HG02763 (cell line): Measurements from ENCODE around the gene OLFML1.
A peak's percentile ranks its signal among the peaks of the same experiment; 100 is the strongest.

Source experiments
- ATAC-seq: cut with Tn5 transposase; IDR thresholded peaks from one replicate; pipeline ENCODE4 v1.9.1; 2021; ENCODE audit warnings: mild to moderate bottlenecking, moderate library complexity; ENCODE audit not compliant: unreplicated experiment

The OLFML1 gene

DNA sequence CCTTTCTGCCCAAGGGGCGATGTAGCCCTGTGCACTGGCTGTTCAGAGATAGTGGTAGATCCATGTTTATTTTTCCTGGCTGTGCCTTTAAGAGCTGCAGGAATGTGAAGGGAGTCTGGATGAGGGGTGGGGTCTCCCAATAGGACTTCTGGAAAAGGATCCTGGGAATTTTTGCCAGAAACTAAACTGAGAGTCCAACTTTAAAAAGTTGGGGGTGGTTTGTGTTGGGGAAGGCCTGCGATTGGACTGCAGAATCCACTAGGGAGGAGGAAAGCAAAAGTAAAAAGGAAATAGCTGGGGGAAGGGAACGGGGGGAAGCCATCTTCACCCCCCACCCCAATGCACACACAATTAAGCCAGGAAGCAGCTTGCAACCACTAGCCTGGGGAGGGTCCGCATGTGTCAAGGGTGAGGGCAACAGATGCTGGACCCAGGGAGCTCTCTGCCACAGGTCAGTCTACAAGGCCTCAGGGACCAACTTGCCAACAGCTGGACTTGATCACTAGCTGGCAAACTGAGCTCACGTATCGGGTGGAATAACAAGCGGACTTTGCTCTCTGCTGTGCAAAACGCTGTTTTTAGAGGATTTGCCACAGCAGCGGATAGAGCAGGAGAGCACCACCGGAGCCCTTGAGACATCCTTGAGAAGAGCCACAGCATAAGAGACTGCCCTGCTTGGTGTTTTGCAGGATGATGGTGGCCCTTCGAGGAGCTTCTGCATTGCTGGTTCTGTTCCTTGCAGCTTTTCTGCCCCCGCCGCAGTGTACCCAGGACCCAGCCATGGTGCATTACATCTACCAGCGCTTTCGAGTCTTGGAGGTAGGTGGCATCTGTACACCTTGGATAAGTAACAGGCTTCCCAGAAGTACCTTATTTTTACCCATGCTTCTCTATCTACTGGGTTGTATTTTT lies at the start of gene OLFML1:
Gene OLFML1 (plus strand): TSS at position 321 of the 912 bp plus-strand sequence. CDS start 370 bp downstream, at position 691.
- no peak for ATAC-seq

DNA sequence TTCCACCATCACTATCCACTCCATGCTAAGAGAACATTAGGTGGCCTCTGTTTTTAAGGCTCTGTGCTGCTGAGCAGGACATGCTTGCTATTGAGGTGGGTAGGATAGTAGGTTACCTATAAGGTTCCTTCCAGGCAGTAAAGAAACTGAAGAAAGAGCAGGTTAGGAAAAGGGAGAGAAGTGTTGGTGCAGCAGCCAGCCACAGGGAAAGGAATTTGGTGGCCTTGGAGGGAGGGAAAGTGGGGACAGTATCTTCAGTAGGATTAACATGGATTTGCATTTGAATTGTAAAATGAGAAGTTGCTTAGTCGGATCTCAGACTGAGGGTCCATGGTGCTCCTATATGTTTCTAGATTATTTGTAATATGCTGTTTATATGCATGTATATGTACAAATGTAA lies 49.2 kb upstream of the OLFML1 start:
- ATAC-seq = no peak

DNA sequence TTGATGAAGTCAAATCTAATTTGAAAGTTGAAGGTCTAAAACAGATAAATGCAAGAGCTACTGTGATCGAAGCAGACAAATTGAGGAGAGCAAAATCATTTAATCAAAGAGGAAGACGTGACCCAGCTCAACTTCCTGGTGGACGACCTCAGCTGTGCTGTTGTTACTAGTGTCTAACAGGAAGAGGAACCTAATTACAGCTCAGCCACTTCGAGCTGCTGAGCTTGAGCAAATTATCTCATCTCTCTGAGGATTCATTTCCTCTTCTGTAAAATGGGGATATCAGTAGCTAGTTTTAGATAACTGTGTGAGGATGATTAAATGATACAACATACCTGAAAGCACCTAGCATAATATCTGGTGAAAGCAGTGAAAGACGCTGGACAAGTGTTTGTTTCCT lies 48.6 kb upstream of the OLFML1 start:
- peak; percentile 80 for ATAC-seq

DNA sequence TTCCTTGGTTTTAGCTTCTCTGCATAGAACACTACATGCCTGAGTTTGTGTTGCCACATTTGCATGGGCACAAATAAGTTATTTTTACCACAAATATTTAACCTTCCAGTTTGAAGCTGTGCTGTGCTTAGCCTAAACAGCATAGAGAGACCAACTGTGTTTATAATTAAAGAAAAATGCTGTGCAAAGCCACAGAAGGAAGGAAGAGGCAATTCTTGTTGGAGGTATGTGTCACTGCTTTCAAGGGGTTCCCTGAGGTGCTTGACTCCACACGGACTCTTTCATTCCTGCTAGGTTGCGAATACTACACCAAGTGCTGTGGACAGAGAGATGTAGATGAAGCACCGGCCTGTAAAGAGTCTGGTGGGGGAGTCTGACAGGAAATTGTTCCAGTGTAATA lies 47.6 kb upstream of the OLFML1 start:
- no peak for ATAC-seq

DNA sequence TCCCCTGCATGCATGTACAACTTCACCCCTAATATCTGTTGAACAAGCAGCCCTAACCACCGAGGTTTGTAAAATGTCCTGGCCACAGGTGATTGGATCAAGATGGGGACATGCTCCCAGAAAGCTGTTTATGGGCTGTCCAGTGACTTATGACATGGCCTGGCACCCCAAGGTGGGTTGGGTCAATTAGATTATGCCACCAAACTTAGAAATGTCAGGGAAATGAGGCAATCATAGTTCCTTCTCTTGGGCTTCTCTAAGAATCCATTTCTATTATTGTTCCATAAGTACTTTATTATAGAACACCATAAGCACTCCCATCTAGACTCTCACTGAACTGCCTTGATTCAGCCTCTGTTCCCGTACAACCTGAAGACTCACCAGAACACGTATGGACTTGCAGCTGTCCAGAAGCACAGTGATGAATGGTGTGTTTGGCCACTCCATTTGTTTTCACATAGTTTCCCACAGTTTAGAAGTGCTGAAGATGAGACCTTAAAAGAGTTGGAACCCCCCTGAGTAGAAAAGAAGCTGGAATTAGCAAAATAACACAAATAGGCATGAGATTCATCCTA lies 45.5 kb upstream of the OLFML1 start:
- no peak for ATAC-seq

DNA sequence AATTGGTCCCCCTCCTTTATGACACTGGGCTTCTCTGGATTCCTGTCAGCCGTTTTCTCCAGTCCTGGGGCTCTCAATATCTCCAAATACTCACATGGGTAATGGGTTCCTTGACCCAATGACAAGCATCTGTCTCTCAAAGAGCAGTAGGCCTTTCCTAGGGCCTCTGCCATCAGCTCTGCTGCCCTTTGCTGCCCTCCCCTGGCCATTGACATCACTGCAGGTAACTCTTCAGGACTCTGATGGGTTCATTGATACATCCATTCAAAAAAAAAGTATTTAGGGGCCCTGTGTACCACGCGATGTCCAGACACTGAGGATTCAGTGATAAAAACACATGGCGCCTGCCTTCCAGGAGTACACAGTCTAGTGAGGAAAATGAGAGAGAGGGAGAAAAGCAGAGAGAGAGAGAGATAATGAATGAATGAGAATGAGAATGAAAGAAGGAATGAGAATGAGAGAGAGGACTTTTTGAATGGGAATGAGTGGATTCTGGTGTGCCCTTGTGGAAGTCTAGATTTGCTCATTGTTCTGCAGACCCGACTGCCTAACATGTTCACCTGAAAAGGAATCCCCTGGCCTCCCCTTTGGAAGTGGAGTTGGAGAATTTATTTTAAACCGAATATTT lies 42.6 kb upstream of the OLFML1 start:
- peak; percentile 77 for ATAC-seq

DNA sequence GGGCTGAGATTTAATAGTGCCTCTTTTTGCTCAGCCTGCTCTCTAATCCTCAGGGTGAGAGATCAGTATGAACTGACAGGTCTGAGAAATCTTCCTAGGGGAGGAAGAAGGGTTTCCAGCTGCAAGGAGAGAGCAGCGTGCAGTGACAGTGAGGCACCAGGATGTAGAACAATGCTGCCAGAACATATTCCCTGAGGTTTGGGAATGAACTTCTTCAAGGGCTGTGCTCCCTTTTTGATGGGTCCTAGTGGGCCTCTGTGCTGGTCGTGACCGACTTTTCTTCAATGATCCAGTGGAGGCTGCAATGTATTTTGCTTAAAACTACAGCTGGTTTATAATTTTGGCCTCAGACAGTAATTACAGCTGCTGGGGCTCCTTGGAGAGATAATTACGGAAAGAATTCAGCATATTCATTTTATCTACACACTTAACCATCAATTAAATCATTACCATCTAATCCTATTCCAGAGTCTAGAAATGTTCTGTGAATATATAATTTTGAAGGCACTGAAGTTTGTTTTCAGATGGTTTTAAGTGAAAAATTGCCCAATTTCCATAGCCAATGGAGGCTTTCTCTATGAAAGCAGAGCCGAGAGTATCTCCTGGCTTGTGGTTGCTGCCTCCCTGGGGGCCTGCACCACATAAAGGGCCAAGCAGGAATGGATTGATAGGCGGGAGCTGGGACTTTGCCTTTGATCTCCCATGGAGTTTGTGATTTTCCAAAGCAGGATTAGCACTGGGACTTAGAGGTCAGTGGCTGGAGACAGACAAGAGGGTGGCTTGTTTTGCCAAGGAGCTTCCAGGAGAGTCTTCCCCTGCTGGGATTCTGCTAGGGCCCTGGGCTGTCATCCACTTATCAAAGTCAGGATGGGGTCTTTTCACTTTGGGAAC lies 41.0 kb upstream of the OLFML1 start:
- ATAC-seq = no peak

DNA sequence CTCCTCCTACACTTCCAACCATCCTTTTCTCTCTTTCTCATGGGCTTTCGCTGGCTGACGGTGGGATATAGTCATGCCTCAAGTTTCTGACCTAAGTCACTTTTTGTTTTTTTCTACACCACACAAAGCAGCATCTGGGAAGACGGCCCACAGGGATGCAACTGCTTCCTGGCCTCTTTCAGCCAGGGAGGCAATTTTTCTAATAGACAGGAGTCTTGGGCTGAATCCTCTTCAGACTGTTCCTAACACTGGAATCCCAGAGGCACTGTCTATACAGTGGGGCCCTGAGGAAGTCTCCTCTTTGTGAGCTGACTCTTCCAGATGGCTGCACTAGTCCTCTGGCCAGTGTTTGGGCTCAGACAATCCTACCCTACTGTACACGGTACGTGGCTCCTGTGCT lies 39.7 kb upstream of the OLFML1 start:
- ATAC-seq = no peak

DNA sequence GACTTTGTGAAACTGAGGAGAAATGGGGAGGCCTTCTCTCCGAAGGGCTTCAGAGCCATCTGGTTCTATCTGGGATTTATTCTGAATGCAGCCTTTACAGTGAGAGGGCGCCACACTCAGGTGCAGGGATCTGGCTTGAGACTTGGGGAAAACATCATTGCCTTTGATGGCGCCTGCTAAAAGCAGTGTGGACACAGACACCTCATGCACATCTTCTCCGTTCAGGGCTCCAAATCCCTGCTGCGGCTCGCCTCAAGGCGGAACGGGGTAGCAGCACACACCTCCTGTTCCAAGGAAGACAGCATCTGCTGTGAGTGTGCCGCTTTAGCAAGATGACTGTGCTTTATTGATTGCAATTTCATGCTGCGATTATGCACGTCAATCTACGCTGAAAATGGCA lies 37.1 kb upstream of the OLFML1 start:
- no peak for ATAC-seq

DNA sequence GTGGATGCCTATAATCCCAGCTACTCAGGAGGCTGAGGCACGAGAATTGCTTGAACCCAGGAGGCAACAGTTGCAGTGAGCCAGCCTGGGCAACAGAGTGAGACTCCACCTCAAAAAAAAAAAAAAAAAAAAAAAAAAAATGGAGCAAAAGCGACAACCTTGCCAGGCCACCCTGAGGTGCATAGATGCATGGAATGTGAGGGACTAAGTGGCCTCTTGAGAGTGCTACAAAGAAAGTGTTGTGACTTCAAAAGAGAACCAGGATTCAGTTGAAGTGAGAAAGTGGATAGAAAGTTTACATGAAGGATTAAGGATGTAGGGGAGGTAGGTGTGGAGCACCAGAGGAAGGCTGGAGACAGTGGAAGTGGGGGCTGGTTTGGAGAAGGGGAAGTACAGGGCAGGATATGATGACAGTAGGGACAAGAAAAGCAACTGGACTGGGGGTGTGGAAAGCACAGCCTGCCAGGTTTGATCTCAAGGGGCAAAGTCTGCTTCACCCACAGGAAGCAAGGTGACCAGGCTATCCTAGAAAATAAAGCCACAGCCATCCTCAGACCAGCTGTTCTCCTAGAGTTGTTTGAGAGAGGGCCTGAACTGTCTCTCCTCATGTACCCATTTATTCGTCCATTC lies 36.0 kb upstream of the OLFML1 start:
- ATAC-seq = no peak

DNA sequence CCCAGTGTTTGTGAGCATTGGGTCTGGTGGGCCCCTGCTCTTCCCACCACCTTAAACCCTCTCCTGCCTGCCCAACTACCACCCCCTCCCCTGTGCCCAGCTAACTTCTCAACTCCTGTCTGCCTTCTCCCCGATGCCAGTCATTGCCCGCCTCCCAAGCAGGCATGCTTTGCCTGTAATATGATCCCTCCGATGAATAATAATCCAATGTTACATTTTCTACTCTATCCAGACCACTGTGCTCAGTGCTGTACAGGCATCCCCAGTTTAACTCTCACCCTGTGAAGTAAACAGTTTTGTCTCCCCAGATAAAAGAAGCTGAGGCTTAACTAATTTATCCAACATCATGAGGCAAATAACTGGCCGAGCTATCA lies 35.5 kb upstream of the OLFML1 start:
- no peak for ATAC-seq

DNA sequence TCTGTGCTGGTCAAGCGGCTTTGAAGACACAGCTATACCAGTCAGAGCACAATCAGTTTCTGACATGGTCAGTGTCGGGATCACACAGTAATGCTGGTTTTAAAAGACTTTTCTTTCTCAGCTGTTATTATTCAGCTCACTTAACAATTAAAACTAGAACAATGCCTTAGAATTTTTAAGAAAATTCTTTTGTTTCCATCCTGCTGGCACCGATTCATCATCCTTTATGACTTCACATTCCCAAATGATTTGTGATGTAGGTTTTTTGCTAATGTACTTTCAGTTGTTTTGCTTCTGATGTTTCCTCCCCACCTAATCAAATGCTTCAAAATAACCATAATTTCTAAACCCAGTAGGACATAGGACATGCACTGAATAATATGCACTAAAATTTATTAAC lies 34.5 kb upstream of the OLFML1 start:
- ATAC-seq = no peak

DNA sequence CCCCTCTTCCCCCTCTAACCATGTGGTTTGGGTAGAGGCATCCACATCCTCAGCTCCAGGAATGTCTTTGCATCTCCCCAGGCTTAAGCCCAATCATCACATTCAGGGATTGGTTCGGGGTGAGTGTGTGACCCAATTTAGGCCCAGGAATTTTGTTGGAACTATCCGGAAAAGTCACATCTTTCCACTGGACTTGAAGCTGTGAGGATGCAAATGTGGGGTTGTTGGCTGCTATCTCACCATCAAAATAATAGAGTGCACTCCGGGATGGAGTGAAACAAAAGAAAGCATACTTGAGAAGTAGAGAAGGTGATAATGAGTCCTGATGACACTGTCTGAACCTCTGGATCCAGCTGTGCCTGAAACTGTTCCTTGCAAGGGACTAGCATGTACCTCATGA lies 33.8 kb upstream of the OLFML1 start:
- ATAC-seq = no peak

DNA sequence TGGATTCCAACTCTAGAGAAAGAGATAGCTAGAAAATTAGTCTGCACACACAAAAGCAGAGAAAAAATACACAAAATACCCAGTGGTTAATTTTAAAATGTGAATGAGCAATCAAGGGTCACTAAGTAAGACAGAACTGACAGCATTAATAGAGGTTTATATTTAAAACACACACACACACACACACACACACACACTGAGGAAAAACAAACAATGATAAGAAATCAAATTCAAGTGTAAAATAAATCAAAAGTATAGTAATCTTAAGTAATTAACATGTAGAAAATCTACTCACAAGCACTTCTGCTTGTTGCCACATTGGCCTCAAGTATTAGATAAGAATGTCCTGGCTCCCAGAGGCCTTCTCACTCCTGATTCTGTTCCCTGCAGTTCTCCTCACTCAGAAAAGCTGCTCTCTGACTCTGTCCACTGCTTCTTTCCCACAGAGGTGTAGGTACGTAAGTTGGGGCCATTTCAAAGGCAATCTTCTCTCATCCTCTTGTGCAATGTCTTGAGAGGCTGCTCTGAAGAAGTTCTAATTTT lies 33.3 kb upstream of the OLFML1 start:
- ATAC-seq = no peak

DNA sequence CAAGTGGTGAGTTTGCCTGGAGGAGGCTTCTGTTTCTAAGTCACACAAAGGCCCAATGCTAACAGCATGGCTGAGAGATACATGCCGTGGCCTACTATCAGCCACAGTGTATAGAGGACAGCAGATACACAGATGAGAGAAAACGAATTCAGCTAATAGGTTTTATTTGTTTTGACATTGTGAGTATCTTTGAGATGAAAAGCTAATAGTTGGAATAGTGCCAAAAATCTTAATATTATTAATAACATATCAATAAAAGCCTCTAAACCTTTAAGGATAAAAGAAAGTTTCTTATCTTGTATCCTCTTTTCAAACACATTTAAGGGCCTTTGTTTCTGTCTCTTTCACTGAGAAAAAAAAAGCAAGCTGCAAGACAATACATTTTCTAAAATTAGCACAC lies 30.5 kb upstream of the OLFML1 start:
- ATAC-seq = no peak

DNA sequence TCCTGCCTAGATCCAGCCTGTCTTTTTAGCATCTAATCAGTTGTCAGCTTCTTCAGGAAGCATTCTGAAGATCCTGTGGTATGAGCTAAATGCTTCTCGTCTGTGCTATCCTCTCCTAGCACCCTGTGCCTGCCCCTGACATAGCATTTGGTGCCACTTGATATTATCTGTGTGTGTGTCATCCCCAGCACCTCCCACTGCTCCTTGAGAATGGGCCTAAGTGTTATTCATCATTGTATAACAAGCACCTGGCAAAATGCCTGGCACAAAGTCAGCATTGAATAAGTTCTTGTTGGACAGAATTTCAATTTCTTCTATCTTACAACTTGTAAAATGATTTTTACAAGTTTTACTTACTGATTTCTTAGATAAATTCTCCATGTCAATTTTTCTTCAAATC lies 28.1 kb upstream of the OLFML1 start:
- no peak for ATAC-seq

DNA sequence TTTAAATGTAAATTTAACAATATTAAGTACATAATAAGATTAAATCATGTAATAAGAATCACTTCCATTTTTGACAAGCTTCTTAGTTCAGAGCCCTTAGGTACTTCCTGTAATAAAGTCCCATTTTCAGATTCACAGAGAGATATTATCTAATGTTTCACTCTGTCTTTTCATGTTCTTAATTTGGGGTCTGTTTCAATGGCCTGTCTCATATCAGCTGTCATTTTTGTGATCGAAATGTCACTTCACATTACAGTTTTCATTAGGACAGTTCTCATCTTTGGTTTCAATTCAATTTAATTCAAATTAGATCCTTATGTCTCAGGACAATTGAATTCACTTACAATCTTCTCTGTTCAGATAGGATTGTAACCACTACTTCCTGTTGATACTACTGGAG lies 22.6 kb upstream of the OLFML1 start:
- ATAC-seq = no peak

DNA sequence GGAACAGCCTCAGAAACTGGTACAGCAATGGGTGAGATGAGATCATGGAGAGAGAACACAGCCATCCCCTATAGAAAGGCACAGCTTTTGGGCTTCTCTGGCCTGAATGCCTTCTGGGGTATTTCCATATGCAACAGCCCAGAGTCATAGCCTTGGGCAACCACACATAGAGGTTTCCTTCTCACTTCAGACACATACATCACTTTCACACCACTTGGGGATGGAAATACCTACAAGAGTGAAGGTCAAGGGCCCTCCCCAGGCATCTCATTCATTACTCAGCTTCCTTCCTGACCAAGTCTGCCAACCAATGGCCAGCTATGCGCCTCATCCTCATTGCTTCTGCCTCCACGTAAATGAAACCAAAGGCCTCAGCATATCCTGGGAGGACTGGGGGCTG lies 17.7 kb upstream of the OLFML1 start:
- peak; percentile 50 for ATAC-seq

DNA sequence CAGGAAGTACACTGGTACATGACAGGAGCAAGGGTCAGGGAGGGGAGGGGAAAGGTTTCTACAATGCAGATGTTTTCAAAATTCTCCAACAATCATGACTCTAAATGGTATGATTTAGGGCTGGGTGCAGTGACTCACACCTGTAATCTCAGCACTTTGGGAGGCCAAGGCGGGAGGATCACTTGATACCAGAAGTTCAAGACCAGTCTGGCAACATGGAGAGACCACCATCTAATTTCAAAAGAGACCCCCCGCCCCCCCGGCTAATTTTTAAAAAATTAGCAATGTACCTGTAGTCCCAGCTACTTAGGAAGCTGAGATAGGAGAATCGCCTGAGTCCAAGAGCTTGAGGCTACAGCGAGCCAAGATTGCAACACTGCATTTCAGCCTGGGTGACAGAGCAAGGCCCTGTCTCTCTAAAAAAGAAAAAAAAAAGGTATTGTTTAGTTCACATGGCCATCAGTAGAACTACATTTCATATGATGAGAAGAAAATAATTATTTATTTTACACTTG lies 15.9 kb upstream of the OLFML1 start:
- ATAC-seq = no peak

DNA sequence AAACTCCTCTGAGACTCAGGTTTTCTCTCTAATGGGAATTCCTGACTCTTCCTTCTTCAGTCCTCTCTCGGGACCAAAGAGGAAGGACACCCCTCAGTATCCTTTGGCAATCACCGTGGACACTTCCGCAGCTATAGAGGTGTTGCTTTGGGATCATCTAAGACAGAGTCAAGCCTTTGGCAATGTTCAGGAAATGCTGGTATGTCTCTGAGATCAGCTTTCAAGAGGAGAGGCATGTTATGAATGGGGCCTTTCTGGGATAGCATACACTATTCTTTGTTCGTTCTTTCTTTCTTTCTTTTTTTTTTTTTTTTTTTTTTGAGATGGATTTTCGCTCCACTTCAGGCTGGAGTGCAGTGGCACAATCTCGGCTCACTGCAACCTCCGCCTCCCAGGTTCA lies 14.2 kb upstream of the OLFML1 start:
- ATAC-seq = no peak
